CD4-positive, alpha-beta T cell treated with Interferon gamma for 1 hour (primary cell): Measurements from ENCODE around the gene OR2M4.
"Not testable (repeated sequence)": the region's sequence is repeated elsewhere in the genome, so short reads cannot be mapped to it uniquely, and the experiment has no call there.

Source experiments
- DNase-seq: peaks from one replicate; pipeline ENCODE4 v3.0.0-alpha.2; 2020

The OR2M4 gene

GRCh38 chr1:248231117-248231516, at the start of gene OR2M4:
Gene OR2M4 (plus strand): TSS chr1:248231417. CDS start chr1:248238929, 7,512 bp downstream.
- no peak for DNase-seq

GRCh38 chr1:248183996-248184395, 47.2 kb upstream of the OR2M4 start:
- DNase-seq = no peak

GRCh38 chr1:248187363-248187762, 43.9 kb upstream of the OR2M4 start:
- DNase-seq = no peak

- no peak for DNase-seq
Observed at GRCh38 chr1:248189026-248189425, 42.2 kb upstream of the OR2M4 start.

- DNase-seq = no peak
Observed at GRCh38 chr1:248194117-248194516, 37.1 kb upstream of the OR2M4 start.

- no peak for DNase-seq
Observed at GRCh38 chr1:248196965-248197364, 34.3 kb upstream of the OR2M4 start, which contains the start of gene OR2M3. Gene OR2M3 (plus strand): TSS chr1:248197265. CDS start chr1:248203068, 5,803 bp downstream.

- DNase-seq = no peak
Observed at GRCh38 chr1:248215880-248216279, 15.3 kb upstream of the OR2M4 start.

- DNase-seq = no peak
Observed at GRCh38 chr1:248225537-248225936, 5.7 kb upstream of the OR2M4 start.

- no peak for DNase-seq
Observed at GRCh38 chr1:248229360-248229908, 1.8 kb upstream of the OR2M4 start.

- no peak for DNase-seq
Observed at GRCh38 chr1:248239478-248239877, 8.3 kb downstream of the OR2M4 start.

- DNase-seq = no peak
Observed at GRCh38 chr1:248243204-248243603, 12.0 kb downstream of the OR2M4 start.

GRCh38 chr1:248259309-248259708, 28.1 kb downstream of the OR2M4 start:
- not testable (repeated sequence) for DNase-seq

GRCh38 chr1:248268178-248268577, 37.0 kb downstream of the OR2M4 start:
- DNase-seq = no peak

- DNase-seq = not testable (repeated sequence)
Observed at GRCh38 chr1:248273225-248273624, 42.0 kb downstream of the OR2M4 start.

- DNase-seq = no peak
Observed at GRCh38 chr1:248277876-248278275, 46.7 kb downstream of the OR2M4 start, which contains the start of gene OR2T33. Gene OR2T33 (minus strand): TSS chr1:248277976. CDS start chr1:248273814, 4,162 bp downstream.

GRCh38 chr1:248288391-248288790, 57.2 kb downstream of the OR2M4 start:
- no peak for DNase-seq
